H1 (cell line): ENCODE measurements around the gene CCSAP. TPM values are rescaled to one million over a fixed set of nuclear protein-coding genes. Genes with fewer than 3 reads are reported as not detected.

ENCODE experiments used
- CTCF ChIA-PET: fragments of 300-600 bp; sonication (Branson Sonifier 250); formaldehyde crosslinking; loops from one replicate; lab custom pipeline; 2021; ENCODE audit not compliant: partially characterized antibody; lab: Charles Lee
- POLR2A ChIA-PET: fragments of 300-600 bp; sonication (Branson Sonifier 250); formaldehyde crosslinking; loops from one replicate; lab custom pipeline; 2021; ENCODE audit warnings: inconsistent platforms; ENCODE audit not compliant: partially characterized antibody; lab: Charles Lee
- DNase-seq, 2 experiments: peaks; one replicate each; pipeline versions ENCODE4 v3.0.0 to v3.0.0-alpha.2; 2010 to 2022; ENCODE audit warnings: low spot score in 2 of 2, low read depth in 1 of 2, mixed read lengths in 1 of 2
- FAIRE-seq: peaks from 2 replicates; lab custom pipeline; 2011; peaks lifted over from hg19 to GRCh38; lab: Jason Lieb, UNC
- H2AFZ ChIP-seq: 2 replicates; pipeline ENCODE4 v1.8.1; 2012; ENCODE audit warnings: low read length, inconsistent platforms
- H2AK5ac ChIP-seq: 2 replicates; pipeline ENCODE4 v1.6.1; 2013; ENCODE audit warnings: low read depth, low read length
- H2BK120ac ChIP-seq: replicated peaks from 2 replicates; pipeline ENCODE3; 2013; ENCODE audit warnings: low read depth, low read length, inconsistent platforms
- H2BK12ac ChIP-seq: 2 replicates; pipeline ENCODE4 v1.6.1; 2013; ENCODE audit warnings: low read depth, low read length
- H2BK15ac ChIP-seq: 2 replicates; pipeline ENCODE4 v1.6.1; 2013; ENCODE audit warnings: low read length
- H2BK20ac ChIP-seq: 2 replicates; pipeline ENCODE4 v1.6.1; 2013; ENCODE audit warnings: low read length
- H2BK5ac ChIP-seq: 2 replicates; pipeline ENCODE4 v1.6.1; 2013; ENCODE audit warnings: low read depth, low read length
- H3K14ac ChIP-seq: 2 replicates; pipeline ENCODE4 v1.6.1; 2013; ENCODE audit warnings: inconsistent platforms; ENCODE audit not compliant: insufficient read length
- H3K18ac ChIP-seq: 2 replicates; pipeline ENCODE4 v1.6.1; 2013; ENCODE audit warnings: low read length; ENCODE audit errors: extremely low read depth
- H3K23ac ChIP-seq: 2 replicates; pipeline ENCODE4 v1.6.1; 2013; ENCODE audit warnings: inconsistent platforms; ENCODE audit not compliant: insufficient read length
- H3K23me2 ChIP-seq: 2 replicates; pipeline ENCODE4 v1.6.1; 2013; ENCODE audit warnings: low read depth, low read length
- H3K27ac ChIP-seq: 2 replicates; pipeline ENCODE4 v1.6.1; 2011; ENCODE audit warnings: low read depth, low read length, inconsistent platforms
- H3K27me3 ChIP-seq, 4 experiments: replicated peaks in 1 of 4; 1 replicate in 1 of 4; 2 replicates in 3 of 4; pipeline versions ENCODE4 v1.6.1 to v1.8.1; 2011 to 2013; ENCODE audit warnings: low read length in 3 of 4, mild to moderate bottlenecking in 3 of 4, inconsistent platforms in 2 of 4, mixed read lengths in 2 of 4, moderate library complexity in 1 of 4; ENCODE audit not compliant: control insufficient read depth in 3 of 4, insufficient read depth in 3 of 4; ENCODE audit errors: extremely low read depth in 1 of 4
- H3K36me3 ChIP-seq, 4 experiments: 2 replicates each; pipeline versions ENCODE4 v1.6.1 to v1.8.1; 2011 to 2013; ENCODE audit warnings: mild to moderate bottlenecking in 4 of 4, low read length in 3 of 4, moderate library complexity in 2 of 4, control low read depth in 1 of 4, inconsistent platforms in 1 of 4; ENCODE audit not compliant: insufficient read depth in 4 of 4, control insufficient read depth in 2 of 4
- H3K4ac ChIP-seq: replicated peaks from 2 replicates; pipeline ENCODE3; 2013; ENCODE audit warnings: low read length, low read depth, mixed read lengths, inconsistent platforms; ENCODE audit not compliant: insufficient read length
- H3K4me1 ChIP-seq, 4 experiments: replicated peaks in 1 of 4; 1 replicate in 1 of 4; 2 replicates in 3 of 4; pipeline versions ENCODE4 v1.6.1 to v1.8.1; 2011 to 2013; ENCODE audit warnings: low read length in 3 of 4, inconsistent platforms in 2 of 4, mixed read lengths in 1 of 4; ENCODE audit not compliant: insufficient read depth in 4 of 4, control insufficient read depth in 3 of 4
- H3K4me2 ChIP-seq, 2 experiments: 2 replicates each; pipeline versions ENCODE4 v1.6.1 to v1.8.1; 2011 to 2013; ENCODE audit warnings: low read depth in 2 of 2, low read length in 2 of 2, control low read depth in 1 of 2, inconsistent platforms in 1 of 2, mild to moderate bottlenecking in 1 of 2; ENCODE audit not compliant: insufficient read depth in 1 of 2
- H3K4me3 ChIP-seq, 4 experiments: fragments of 200-600, 300-600 bp in 1 of 4; sonication (generic), shearing (Covaris generic), sonication (Bioruptor Twin) in 1 of 4; 2 replicates each; pipeline versions ENCODE4 v1.5.1 to v1.8.1; 2011 to 2016; ENCODE audit warnings: low read length in 4 of 4, low read depth in 3 of 4, control low read depth in 2 of 4, inconsistent platforms in 2 of 4, mild to moderate bottlenecking in 2 of 4, mixed read lengths in 1 of 4, moderate library complexity in 1 of 4; ENCODE audit not compliant: insufficient read depth in 2 of 4; ENCODE audit errors: extremely low read depth in 1 of 4
- H3K56ac ChIP-seq: replicated peaks from 2 replicates; pipeline ENCODE3; 2013; ENCODE audit warnings: low read depth, mild to moderate bottlenecking, mixed read lengths, low read length, inconsistent platforms; ENCODE audit not compliant: insufficient read length
- H3K79me1 ChIP-seq: 2 replicates; pipeline ENCODE4 v1.6.1; 2013; ENCODE audit warnings: low read depth, low read length, control low read depth
- H3K79me2 ChIP-seq, 2 experiments: 2 replicates each; pipeline versions ENCODE4 v1.6.1 to v1.8.1; 2012 to 2013; ENCODE audit warnings: low read length in 2 of 2, mild to moderate bottlenecking in 2 of 2, inconsistent platforms in 1 of 2; ENCODE audit not compliant: insufficient read depth in 2 of 2, control insufficient read depth in 1 of 2
- H3K9ac ChIP-seq, 4 experiments: replicated peaks in 1 of 4; 1 replicate in 1 of 4; 2 replicates in 3 of 4; pipeline versions ENCODE4 v1.6.1 to v1.8.1; 2011 to 2013; ENCODE audit warnings: low read depth in 3 of 4, low read length in 3 of 4, control low read depth in 2 of 4, mild to moderate bottlenecking in 2 of 4, moderate library complexity in 2 of 4, inconsistent platforms in 1 of 4; ENCODE audit errors: extremely low read depth in 1 of 4
- H3K9me3 ChIP-seq, 2 experiments: 2 replicates each; pipeline versions ENCODE4 v1.6.1 to v1.8.1; 2012 to 2013; ENCODE audit warnings: mild to moderate bottlenecking in 2 of 2, moderate library complexity in 2 of 2, control low read depth in 1 of 2, inconsistent platforms in 1 of 2, low read depth in 1 of 2, low read length in 1 of 2, mixed read lengths in 1 of 2; ENCODE audit not compliant: insufficient read depth in 2 of 2
- H4K20me1 ChIP-seq, 2 experiments: replicated peaks in 1 of 2; 2 replicates each; pipeline versions ENCODE3 to v1.8.1; 2011 to 2013; ENCODE audit warnings: inconsistent platforms in 2 of 2, low read length in 2 of 2, mild to moderate bottlenecking in 1 of 2; ENCODE audit not compliant: insufficient read depth in 2 of 2, control insufficient read depth in 1 of 2
- H4K5ac ChIP-seq: 2 replicates; pipeline ENCODE4 v1.6.1; 2013; ENCODE audit warnings: low read length, low read depth, mixed read lengths, inconsistent platforms; ENCODE audit not compliant: insufficient read length
- H4K8ac ChIP-seq: 2 replicates; pipeline ENCODE4 v1.8.0; 2013; ENCODE audit warnings: mild to moderate bottlenecking, moderate library complexity, low read length, inconsistent platforms; ENCODE audit not compliant: insufficient read depth; ENCODE audit errors: extremely low read depth
- H4K91ac ChIP-seq: replicated peaks from 2 replicates; pipeline ENCODE3; 2013; ENCODE audit warnings: low read length, mixed read lengths, inconsistent platforms; ENCODE audit not compliant: insufficient read length
- CTCF ChIP-seq, 3 experiments: IDR thresholded peaks; 1 replicate in 2 of 3; 2 replicates in 1 of 3; pipeline versions ENCODE4 v1.5.1 to v1.6.1; 2011; ENCODE audit warnings: low read length in 3 of 3, mild to moderate bottlenecking in 3 of 3, inconsistent platforms in 2 of 3, low read depth in 1 of 3, moderate library complexity in 1 of 3; ENCODE audit not compliant: insufficient read depth in 1 of 3; ENCODE audit errors: control extremely low read depth in 1 of 3
- E2F6 ChIP-seq: IDR thresholded peaks from 2 replicates; pipeline ENCODE4 v1.6.1; 2012; ENCODE audit warnings: inconsistent platforms
- EZH2 ChIP-seq: fragments of 200-600 bp; sonication (generic); IDR thresholded peaks from 2 replicates; pipeline ENCODE4 v1.7.1; 2012; ENCODE audit warnings: low read depth, mild to moderate bottlenecking, moderate library complexity, low read length, inconsistent platforms; ENCODE audit not compliant: severe bottlenecking
- KDM5A ChIP-seq: fragments of 200-600 bp; IDR thresholded peaks from 2 replicates; pipeline ENCODE4 v1.7.1; 2012; ENCODE audit warnings: mild to moderate bottlenecking, low read length, inconsistent platforms, mixed read lengths
- PHF8 ChIP-seq: fragments of 200-600 bp; sonication (generic); conservative IDR thresholded peaks from 2 replicates; pipeline ENCODE4 v1.7.1; 2012; ENCODE audit warnings: low read depth, mild to moderate bottlenecking, inconsistent platforms, low read length, moderate library complexity
- POLR2AphosphoS5 ChIP-seq: IDR thresholded peaks from 2 replicates; pipeline ENCODE4 v1.6.1; 2011; ENCODE audit warnings: low read depth, low read length
- SIRT6 ChIP-seq: IDR thresholded peaks from one replicate; pipeline ENCODE4 v1.7.1; 2012; ENCODE audit warnings: low read length, inconsistent platforms
- SIX5 ChIP-seq: IDR thresholded peaks from 2 replicates; pipeline ENCODE4 v1.6.1; 2011; ENCODE audit warnings: mild to moderate bottlenecking, low read depth, low read length
- USF2 ChIP-seq: IDR thresholded peaks from 2 replicates; pipeline ENCODE4 v1.6.1; 2011; ENCODE audit warnings: low read length, improper control_type of control experiment
- WGBS, 2 experiments: shearing (Covaris generic) in 1 of 2; methylation state at CpG; one replicate each; pipeline versions ENCODE4 v1.1.6 to v1.1.7; 2013 to 2015; ENCODE audit warnings: low lambda C conversion rate in 2 of 2, mixed read lengths in 2 of 2, inconsistent platforms in 1 of 2, low coverage in 1 of 2, missing lambda C conversion rate in 1 of 2; ENCODE audit not compliant: insufficient replicate concordance in 2 of 2, insufficient coverage in 1 of 2, insufficient read length in 1 of 2; ENCODE audit errors: extremely low coverage in 1 of 2, missing lambda C conversion rate in 1 of 2; 5-methylcytosine and 5-hydroxymethylcytosine counted together
- polyA plus RNA-seq, 7 experiments: library from polyadenylated mRNA; depleted of rRNA in 3 of 7; stranded (reverse) in 5 of 7; unstranded in 2 of 7; fragments of >200 nt in 5 of 7; fragments of 200-250 nt in 2 of 7; gene quantifications; 1 replicate in 5 of 7; 2 replicates in 1 of 7; 4 replicates in 1 of 7; pipeline versions ENCODE4 v1.2.1 to v1.2.3, GENCODE V29; 2011 to 2013; ENCODE audit warnings: missing spikeins in 2 of 7, mixed read lengths in 2 of 7
- total RNA-seq: library from RNA; stranded (reverse); fragmentation: NEBNext Ultra II Directional; extraction: Animal tissue kit (Norgen Biotek cat#: 25700); gene quantifications from 2 replicates; pipeline ENCODE4 v1.2.1, GENCODE V29; 2021

CCSAP gene
- total and polyA plus RNA-seq, 2 of the 8 experiments (the other 6 are each of a cell fraction or from before 2014, with no cell fraction given), result 3.5 to 17.2 TPM

GRCh38 chr1:229384822-229385221 is 42.0 kb upstream of the CCSAP start:
- ChIA-PET CTCF (interaction anchor here (0.6 to 1.4 kb wide), 2 partner anchors 19 to 36 kb away, joined by 3 to 5 read pairs; no protein-coding TSS in a partner anchor), POLR2A (no interaction called here)
- no peak overlapping the region for H3K18ac ChIP-seq
- H2AK5ac ChIP-seq, result no peak overlapping the region
- no peak overlapping the region for H2BK12ac ChIP-seq
- 0 out of 2 replicates have a peak overlapping the region, but pooled peaks have one; percentile 67 for H2BK15ac ChIP-seq
- 86% methylated on average over 7 of the region's 7 CpGs; no CpG with 5 or more reads in 1 of the 2 experiments for WGBS, 2 experiments
- no peak overlapping the region for H4K8ac ChIP-seq
- no peak overlapping the region for H3K27ac ChIP-seq
- H3K27me3 ChIP-seq, result peaks cover 0 to 2% (median 0%) of the 10 kb centered on the region in 4 experiments; a peak in 1 of 7 replicates
- no peak overlapping the region for H2BK20ac ChIP-seq
- no peaks in the 10 kb centered on the region for H3K23me2 ChIP-seq
- no peaks in the 10 kb centered on the region for H3K79me1 ChIP-seq
- no peaks in the 10 kb centered on the region for H3K36me3 ChIP-seq
- H3K14ac ChIP-seq, result no peak overlapping the region
- H3K23ac ChIP-seq, result no peak overlapping the region
- H2BK120ac ChIP-seq, result no peak overlapping the region
- H4K91ac ChIP-seq, result no peak overlapping the region
- no peak overlapping the region for H3K56ac ChIP-seq
- H3K79me2 ChIP-seq, result no peaks in the 10 kb centered on the region
- no peak overlapping the region for H4K5ac ChIP-seq
- H3K4me2 ChIP-seq, result no peak overlapping the region
- peaks cover 13 to 22% (median 15%) of the 10 kb centered on the region in 4 experiments for H3K4me1 ChIP-seq
- no peak overlapping the region for H3K4me3 ChIP-seq
- TF ChIP-seq SIX5 (no peak), SIRT6 (no peak), EZH2 (no peak), POLR2AphosphoS5 (no peak), E2F6 (no peak), PHF8 (no peak), CTCF (IDR thresholded peaks at IDR 0.05; ENCODE audit: control extremely low read depth in 1 of 3, insufficient read depth in 1 of 3, low read depth in 1 of 3, low read length in 3 of 3) (no peak), KDM5A (no peak), USF2 (no peak)
- DNase-seq (no peak), FAIRE-seq (no peak)
- no peak overlapping the region for H2AFZ ChIP-seq
- no peak overlapping the region for H3K4ac ChIP-seq
- no peaks in the 10 kb centered on the region for H3K9me3 ChIP-seq
- H4K20me1 ChIP-seq, result no peaks in the 10 kb centered on the region
- no peak overlapping the region for H3K9ac ChIP-seq
- H2BK5ac ChIP-seq, result no peak overlapping the region
